H9 (cell line): ENCODE measurements around the gene IFT57. TPM values are rescaled to one million over a fixed set of nuclear protein-coding genes. Genes with fewer than 3 reads are reported as not detected.

Experiments
- DNase-seq: peaks from one replicate; pipeline ENCODE4 v3.0.0-alpha.2; 2017
- H2AFZ ChIP-seq: one replicate; pipeline ENCODE4 v1.6.1; 2013; ENCODE audit warnings: mild to moderate bottlenecking, low read length, control low read depth, moderate library complexity
- H2AK5ac ChIP-seq: 2 replicates; pipeline ENCODE4 v1.6.1; 2013; ENCODE audit warnings: low read length, control low read depth, mixed read lengths; ENCODE audit not compliant: insufficient read length
- H2BK120ac ChIP-seq: one replicate; pipeline ENCODE4 v1.6.1; 2013; ENCODE audit warnings: low read depth, mild to moderate bottlenecking, low read length, control low read depth, inconsistent platforms; ENCODE audit not compliant: poor library complexity, severe bottlenecking
- H2BK12ac ChIP-seq: 2 replicates; pipeline ENCODE4 v1.6.1; 2013; ENCODE audit warnings: low read length, control low read depth, mixed read lengths, low read depth; ENCODE audit not compliant: insufficient read length
- H2BK15ac ChIP-seq: 2 replicates; pipeline ENCODE4 v1.6.1; 2013; ENCODE audit warnings: low read depth, low read length, control low read depth
- H2BK20ac ChIP-seq: one replicate; pipeline ENCODE4 v1.6.1; 2013; ENCODE audit warnings: low read depth, mild to moderate bottlenecking, low read length, control low read depth, inconsistent platforms; ENCODE audit not compliant: poor library complexity, severe bottlenecking
- H2BK5ac ChIP-seq: 2 replicates; pipeline ENCODE4 v1.6.1; 2013; ENCODE audit warnings: low read length, control low read depth, mixed read lengths; ENCODE audit not compliant: insufficient read length
- H3K14ac ChIP-seq: 2 replicates; pipeline ENCODE4 v1.6.1; 2013; ENCODE audit warnings: low read length, control low read depth; ENCODE audit not compliant: insufficient read depth
- H3K18ac ChIP-seq: 2 replicates; pipeline ENCODE4 v1.6.1; 2013; ENCODE audit warnings: low read depth, mild to moderate bottlenecking, mixed read lengths, low read length, control low read depth; ENCODE audit not compliant: insufficient read length
- H3K23ac ChIP-seq: 2 replicates; pipeline ENCODE4 v1.6.1; 2013; ENCODE audit warnings: low read length, control low read depth, mixed read lengths, low read depth; ENCODE audit not compliant: insufficient read length
- H3K23me2 ChIP-seq: 2 replicates; pipeline ENCODE4 v1.6.1; 2013; ENCODE audit warnings: low read depth, mild to moderate bottlenecking, mixed read lengths, low read length, control low read depth; ENCODE audit not compliant: insufficient read length, poor library complexity, severe bottlenecking
- H3K27ac ChIP-seq: 2 replicates; pipeline ENCODE4 v1.5.1; 2013; ENCODE audit warnings: low read length, control low read depth, mixed read lengths, low read depth; ENCODE audit not compliant: insufficient read length
- H3K27me3 ChIP-seq: 2 replicates; pipeline ENCODE4 v1.6.1; 2013; ENCODE audit warnings: low read length, control low read depth, inconsistent platforms; ENCODE audit not compliant: insufficient read depth
- H3K4ac ChIP-seq: 2 replicates; pipeline ENCODE4 v1.6.1; 2013; ENCODE audit warnings: low read depth, mild to moderate bottlenecking, control low read depth, inconsistent platforms, low read length, moderate library complexity
- H3K4me1 ChIP-seq: 2 replicates; pipeline ENCODE4 v1.6.1; 2013; ENCODE audit warnings: low read length, control low read depth, inconsistent platforms; ENCODE audit not compliant: insufficient read depth
- H3K4me2 ChIP-seq: 2 replicates; pipeline ENCODE4 v1.6.1; 2013; ENCODE audit warnings: low read length, control low read depth, mixed read lengths; ENCODE audit not compliant: insufficient read length, insufficient read depth
- H3K56ac ChIP-seq: 2 replicates; pipeline ENCODE4 v1.6.1; 2013; ENCODE audit warnings: low read depth, mild to moderate bottlenecking, mixed read lengths, low read length, control low read depth; ENCODE audit not compliant: insufficient read length
- H3K79me1 ChIP-seq: 2 replicates; pipeline ENCODE4 v1.6.1; 2013; ENCODE audit warnings: low read depth, mild to moderate bottlenecking, moderate library complexity, low read length, control low read depth, inconsistent platforms; ENCODE audit not compliant: insufficient read depth, poor library complexity, severe bottlenecking
- H3K79me2 ChIP-seq: 2 replicates; pipeline ENCODE4 v1.6.1; 2013; ENCODE audit warnings: low read length, control low read depth, inconsistent platforms; ENCODE audit not compliant: insufficient read depth
- H3K9ac ChIP-seq: 2 replicates; pipeline ENCODE4 v1.6.1; 2013; ENCODE audit warnings: low read length, control low read depth, mixed read lengths; ENCODE audit not compliant: insufficient read length; ENCODE audit errors: extremely low read depth
- H3K9me3 ChIP-seq: one replicate; pipeline ENCODE4 v1.6.1; 2013; ENCODE audit warnings: low read depth, low read length, inconsistent platforms; ENCODE audit not compliant: control insufficient read depth
- H3T11ph ChIP-seq: one replicate; pipeline ENCODE4 v1.6.1; 2013; ENCODE audit warnings: mild to moderate bottlenecking, low read length, control low read depth, inconsistent platforms
- H4K20me1 ChIP-seq: one replicate; pipeline ENCODE4 v1.6.1; 2013; ENCODE audit not compliant: control insufficient read depth, insufficient read length, insufficient read depth
- H4K5ac ChIP-seq: 2 replicates; pipeline ENCODE4 v1.6.1; 2013; ENCODE audit warnings: low read depth, mild to moderate bottlenecking, mixed read lengths, low read length, control low read depth; ENCODE audit not compliant: insufficient read length
- H4K8ac ChIP-seq: replicated peaks from 2 replicates; pipeline ENCODE4 v1.6.1; 2013; ENCODE audit warnings: low read length, control low read depth, mixed read lengths, low read depth; ENCODE audit not compliant: insufficient read length
- H4K91ac ChIP-seq: 2 replicates; pipeline ENCODE4 v1.6.1; 2013; ENCODE audit warnings: low read depth, mild to moderate bottlenecking, moderate library complexity, mixed read lengths, low read length, control low read depth; ENCODE audit not compliant: insufficient read length
- H3K27ac Mint-ChIP-seq, 3 experiments: 2 replicates in 2 of 3; 3 replicates in 1 of 3; pipeline ENCODE4 v1.8.0; 2020 to 2021; ENCODE audit warnings: mixed read lengths in 3 of 3, mild to moderate bottlenecking in 1 of 3, moderate library complexity in 1 of 3
- H3K27me3 Mint-ChIP-seq: 2 replicates; pipeline ENCODE4 v1.8.0; 2021; ENCODE audit warnings: low read depth, mild to moderate bottlenecking, moderate library complexity, mixed read lengths
- H3K36me3 Mint-ChIP-seq, 3 experiments: 2 replicates in 2 of 3; 3 replicates in 1 of 3; pipeline ENCODE4 v1.8.0; 2020 to 2021; ENCODE audit warnings: low read depth in 3 of 3, mixed read lengths in 3 of 3; ENCODE audit not compliant: insufficient read depth in 1 of 3
- H3K4me1 Mint-ChIP-seq, 2 experiments: 2 replicates each; pipeline ENCODE4 v1.8.0; 2020; ENCODE audit warnings: mixed read lengths in 2 of 2
- H3K4me3 Mint-ChIP-seq, 2 experiments: 2 replicates in 1 of 2; 3 replicates in 1 of 2; pipeline ENCODE4 v1.8.0; 2020 to 2021; ENCODE audit warnings: mild to moderate bottlenecking in 2 of 2, mixed read lengths in 2 of 2, moderate library complexity in 1 of 2
- H3K9me3 Mint-ChIP-seq, 2 experiments: 2 replicates in 1 of 2; 3 replicates in 1 of 2; pipeline ENCODE4 v1.8.0; 2020; ENCODE audit warnings: mild to moderate bottlenecking in 2 of 2, mixed read lengths in 2 of 2, moderate library complexity in 1 of 2
- CTCF ChIP-seq: fragments of 200-600 bp; sonication (generic); conservative IDR thresholded peaks from 3 replicates; pipeline ENCODE4 v1.8.0; 2021; ENCODE audit warnings: antibody characterized with exemption, mild to moderate bottlenecking
- WGBS: extraction: QIAGEN DNeasy Blood & Tissue Kit; methylation state at CpG from one replicate; pipeline ENCODE4 v1.1.7; 2013; ENCODE audit warnings: missing lambda C conversion rate, low lambda C conversion rate, mixed read lengths; ENCODE audit not compliant: insufficient read length; ENCODE audit errors: extremely low coverage; 5-methylcytosine and 5-hydroxymethylcytosine counted together
- total RNA-seq: library from RNA; stranded (reverse); gene quantifications from 2 replicates; pipeline ENCODE4 v1.2.1, GENCODE V29; 2021

IFT57 gene
- total RNA-seq, 1 experiment from 2014 or later, result 21.4 TPM

- H3K4me1 Mint-ChIP-seq, result no peaks in the 10 kb centered on the region; a peak in 1 of 4 replicates
- H3K4ac ChIP-seq, result no peak overlapping the region
- no peak for TF ChIP-seq CTCF
- H3K27ac Mint-ChIP-seq, result no peak overlapping the region
- H3K79me1 ChIP-seq, result no peaks in the 10 kb centered on the region
- no peaks in the 10 kb centered on the region for H3K79me2 ChIP-seq
- no peak overlapping the region for H2BK15ac ChIP-seq
- no peak overlapping the region for H2BK12ac ChIP-seq
- no peak overlapping the region for H2BK120ac ChIP-seq
- no peak overlapping the region for H3K4me2 ChIP-seq
- H3K4me1 ChIP-seq, result no peaks in the 10 kb centered on the region
- no peak overlapping the region for H2AFZ ChIP-seq
- no peak overlapping the region for H3K4me3 Mint-ChIP-seq
- H3K14ac ChIP-seq, result no peak overlapping the region
- H3K27me3 ChIP-seq, result no peaks in the 10 kb centered on the region
- no peak overlapping the region for H4K5ac ChIP-seq
- no peak overlapping the region for H4K8ac ChIP-seq
- H2BK5ac ChIP-seq, result no peak overlapping the region
- no peaks in the 10 kb centered on the region for H3K9me3 Mint-ChIP-seq
- no peaks in the 10 kb centered on the region for H3K23me2 ChIP-seq
- no peaks in the 10 kb centered on the region for H3K27me3 Mint-ChIP-seq
- no peak overlapping the region for H3K9ac ChIP-seq
- no peaks in the 10 kb centered on the region for H3K36me3 Mint-ChIP-seq
- H4K91ac ChIP-seq, result no peak overlapping the region
- no peak overlapping the region for H3T11ph ChIP-seq
- H2BK20ac ChIP-seq, result no peak overlapping the region
- H2AK5ac ChIP-seq, result no peak overlapping the region
- no peak overlapping the region for H3K56ac ChIP-seq
- no peak overlapping the region for H3K18ac ChIP-seq
- H4K20me1 ChIP-seq, result no peaks in the 10 kb centered on the region
- no peak overlapping the region for H3K27ac ChIP-seq
- WGBS, result no CpG with 5 or more reads among the region's 1 CpG
- no peaks in the 10 kb centered on the region for H3K9me3 ChIP-seq
- DNase-seq, result no peak
- no peak overlapping the region for H3K23ac ChIP-seq
Observed at GRCh38 chr3:108235290-108235689, 13.1 kb upstream of the IFT57 start.
